Measurements from ENCODE around the gene UMPS. TPM values are rescaled to one million over a fixed set of nuclear protein-coding genes. Genes with fewer than 3 reads are reported as not detected.
A peak's percentile ranks its signal among the peaks of the same experiment; 100 is the strongest.

Gene UMPS
- total RNA-seq, 2 donors from 2014 or later = 53.9 to 60.8 TPM

GRCh38 chr3:124684459-124684858 is 45.8 kb upstream of the UMPS start:
- no peak for DNase-seq
- no peaks in the 10 kb centered on the region for H3K27me3 Mint-ChIP-seq (ENCODE audit: insufficient read depth)
- Histone ChIP-seq H3K4me1 (ENCODE audit: control insufficient read depth, insufficient read depth, low read length) (no peaks in the 10 kb centered on the region), H3K4me3 (ENCODE audit: low read length) (no peak overlapping the region), H3K36me3 (ENCODE audit: control insufficient read depth, insufficient read depth, low read length) (no peaks in the 10 kb centered on the region), H3K9ac (ENCODE audit: extremely low read depth, low read length, poor library complexity, severe bottlenecking) (no peak overlapping the region), H3K27me3 (ENCODE audit: control insufficient read depth, insufficient read depth, low read length, poor library complexity, severe bottlenecking) (no peaks in the 10 kb centered on the region), H3K9me3 (ENCODE audit: control insufficient read depth, low read length) (no peaks in the 10 kb centered on the region), H3K27ac (ENCODE audit: low read depth, low read length) (no peak overlapping the region)
- peaks cover 1% of the 10 kb centered on the region for H3K4me1 Mint-ChIP-seq
- no peaks in the 10 kb centered on the region for H3K36me3 Mint-ChIP-seq (ENCODE audit: low read depth)
- 94 to 96% methylated on average over 6 to 7 of the region's 7 CpGs for WGBS, 2 experiments (ENCODE audit: insufficient coverage in 1 of 2, insufficient read length in 1 of 2)
- TF ChIP-seq, protein P1, sequence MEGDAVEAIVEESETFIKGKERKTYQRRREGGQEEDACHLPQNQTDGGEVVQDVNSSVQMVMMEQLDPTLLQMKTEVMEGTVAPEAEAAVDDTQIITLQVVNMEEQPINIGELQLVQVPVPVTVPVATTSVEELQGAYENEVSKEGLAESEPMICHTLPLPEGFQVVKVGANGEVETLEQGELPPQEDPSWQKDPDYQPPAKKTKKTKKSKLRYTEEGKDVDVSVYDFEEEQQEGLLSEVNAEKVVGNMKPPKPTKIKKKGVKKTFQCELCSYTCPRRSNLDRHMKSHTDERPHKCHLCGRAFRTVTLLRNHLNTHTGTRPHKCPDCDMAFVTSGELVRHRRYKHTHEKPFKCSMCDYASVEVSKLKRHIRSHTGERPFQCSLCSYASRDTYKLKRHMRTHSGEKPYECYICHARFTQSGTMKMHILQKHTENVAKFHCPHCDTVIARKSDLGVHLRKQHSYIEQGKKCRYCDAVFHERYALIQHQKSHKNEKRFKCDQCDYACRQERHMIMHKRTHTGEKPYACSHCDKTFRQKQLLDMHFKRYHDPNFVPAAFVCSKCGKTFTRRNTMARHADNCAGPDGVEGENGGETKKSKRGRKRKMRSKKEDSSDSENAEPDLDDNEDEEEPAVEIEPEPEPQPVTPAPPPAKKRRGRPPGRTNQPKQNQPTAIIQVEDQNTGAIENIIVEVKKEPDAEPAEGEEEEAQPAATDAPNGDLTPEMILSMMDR (conservative IDR thresholded peaks at IDR 0.05) = no peak
- no peak overlapping the region for H3K27ac Mint-ChIP-seq
- H3K9me3 Mint-ChIP-seq = no peaks in the 10 kb centered on the region
- H3K4me3 Mint-ChIP-seq = no peak overlapping the region

DNA sequence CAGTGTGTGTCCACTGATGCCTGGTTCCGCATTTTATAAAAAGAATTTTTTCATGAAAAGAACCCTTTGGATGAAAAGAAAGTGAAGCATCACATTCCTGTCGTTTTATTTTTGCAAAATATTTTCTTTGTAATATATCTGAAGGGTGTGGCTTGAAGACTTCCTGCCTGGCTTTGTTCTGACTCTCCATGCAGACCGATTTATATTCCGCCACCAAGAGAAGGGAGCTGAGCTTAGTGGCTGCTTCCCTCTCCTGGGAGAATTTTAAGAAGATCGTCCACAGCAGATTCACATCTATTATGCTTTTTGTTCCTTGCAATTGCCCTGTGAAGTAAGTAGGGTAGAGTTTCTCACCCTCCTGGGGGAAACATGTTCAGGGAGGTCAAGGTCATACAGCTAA is 45.2 kb upstream of the UMPS start:
- H3K9me3 ChIP-seq (ENCODE audit: control insufficient read depth, low read length) = no peaks in the 10 kb centered on the region
- no peak overlapping the region for H3K9ac ChIP-seq (ENCODE audit: extremely low read depth, low read length, poor library complexity, severe bottlenecking)
- H3K36me3 ChIP-seq (ENCODE audit: control insufficient read depth, insufficient read depth, low read length) = no peaks in the 10 kb centered on the region
- Mint-ChIP-seq H3K27ac (no peak overlapping the region), H3K9me3 (no peaks in the 10 kb centered on the region), H3K4me3 (no peak overlapping the region), H3K4me1 (peaks cover 5% of the 10 kb centered on the region), H3K36me3 (ENCODE audit: low read depth) (no peaks in the 10 kb centered on the region), H3K27me3 (ENCODE audit: insufficient read depth) (no peaks in the 10 kb centered on the region)
- no peaks in the 10 kb centered on the region for H3K4me1 ChIP-seq (ENCODE audit: control insufficient read depth, insufficient read depth, low read length)
- H3K4me3 ChIP-seq (ENCODE audit: low read length) = no peak overlapping the region
- TF ChIP-seq, protein P1 (conservative IDR thresholded peaks at IDR 0.05) = no peak
- H3K27ac ChIP-seq (ENCODE audit: low read depth, low read length) = no peak overlapping the region
- WGBS, 2 experiments (ENCODE audit: insufficient coverage in 1 of 2, insufficient read length in 1 of 2) = 92 to 95% methylated on average over 3 to 4 of the region's 5 CpGs
- H3K27me3 ChIP-seq (ENCODE audit: control insufficient read depth, insufficient read depth, low read length, poor library complexity, severe bottlenecking) = no peaks in the 10 kb centered on the region
- DNase-seq = no peak

- Mint-ChIP-seq H3K36me3 (ENCODE audit: low read depth) (no peaks in the 10 kb centered on the region), H3K9me3 (no peaks in the 10 kb centered on the region), H3K4me1 (peaks cover 9% of the 10 kb centered on the region), H3K27me3 (ENCODE audit: insufficient read depth) (no peaks in the 10 kb centered on the region), H3K27ac (no peak overlapping the region), H3K4me3 (no peak overlapping the region)
- 79 to 96% methylated on average over 4 to 7 of the region's 7 CpGs for WGBS, 2 experiments (ENCODE audit: insufficient coverage in 1 of 2, insufficient read length in 1 of 2)
- Histone ChIP-seq H3K4me3 (ENCODE audit: low read length) (no peak overlapping the region), H3K36me3 (ENCODE audit: control insufficient read depth, insufficient read depth, low read length) (no peaks in the 10 kb centered on the region), H3K9me3 (ENCODE audit: control insufficient read depth, low read length) (no peaks in the 10 kb centered on the region), H3K27ac (ENCODE audit: low read depth, low read length) (no peak overlapping the region), H3K4me1 (ENCODE audit: control insufficient read depth, insufficient read depth, low read length) (no peaks in the 10 kb centered on the region), H3K9ac (ENCODE audit: extremely low read depth, low read length, poor library complexity, severe bottlenecking) (no peak overlapping the region), H3K27me3 (ENCODE audit: control insufficient read depth, insufficient read depth, low read length, poor library complexity, severe bottlenecking) (no peaks in the 10 kb centered on the region)
- TF ChIP-seq, protein P1 (conservative IDR thresholded peaks at IDR 0.05) = no peak
- peak; percentile 22 for DNase-seq
Observed at GRCh38 chr3:124685481-124685880, 44.8 kb upstream of the UMPS start.

All from endodermal cell (in vitro differentiated cells).